Purkinje cell (primary cell): Measurements from ENCODE around the gene CFAP97D2. TPM values are rescaled to one million over a fixed set of nuclear protein-coding genes. Genes with fewer than 3 reads are reported as not detected.

Experiments used
- polyA plus RNA-seq: library from polyadenylated mRNA; unstranded; fragments of >200 nt; fragmentation: Nextera tagmentation; gene quantifications from 2 replicates; pipeline ENCODE4 v1.2.1, GENCODE V29; 2014

Gene CFAP97D2
- polyA plus RNA-seq = not detected in 2 replicates

DNA sequence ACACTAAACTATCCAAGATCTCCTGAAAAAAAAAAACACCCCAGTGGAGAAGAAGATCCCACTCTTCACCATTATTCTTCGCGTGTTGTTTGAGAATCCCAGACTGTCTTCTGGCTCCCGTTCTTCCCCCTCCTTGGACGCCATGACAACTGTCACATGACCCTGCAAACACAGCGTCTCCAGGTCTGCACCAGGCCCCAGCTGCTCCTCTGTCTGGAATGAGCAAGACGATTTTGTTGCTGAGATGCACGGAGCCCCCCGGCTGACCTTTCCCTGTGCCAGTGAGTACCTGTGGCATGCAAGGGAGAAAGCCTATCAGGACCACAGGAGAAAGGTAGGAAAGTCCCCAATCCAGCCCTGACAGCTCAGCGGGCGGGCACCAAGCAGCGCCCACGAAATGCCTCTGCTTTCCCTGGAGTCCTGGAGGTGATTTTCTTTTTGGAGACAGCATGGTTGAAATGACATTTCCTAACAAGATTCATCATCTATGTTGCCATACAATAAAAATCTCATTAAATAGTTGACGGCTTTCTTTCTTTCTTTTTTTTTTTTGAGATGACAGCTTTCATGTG, at the start of gene CFAP97D2:
Gene CFAP97D2 (plus strand): TSS at position 171 of the 572 bp plus-strand sequence. CDS start 74 bp downstream, at position 245.

DNA sequence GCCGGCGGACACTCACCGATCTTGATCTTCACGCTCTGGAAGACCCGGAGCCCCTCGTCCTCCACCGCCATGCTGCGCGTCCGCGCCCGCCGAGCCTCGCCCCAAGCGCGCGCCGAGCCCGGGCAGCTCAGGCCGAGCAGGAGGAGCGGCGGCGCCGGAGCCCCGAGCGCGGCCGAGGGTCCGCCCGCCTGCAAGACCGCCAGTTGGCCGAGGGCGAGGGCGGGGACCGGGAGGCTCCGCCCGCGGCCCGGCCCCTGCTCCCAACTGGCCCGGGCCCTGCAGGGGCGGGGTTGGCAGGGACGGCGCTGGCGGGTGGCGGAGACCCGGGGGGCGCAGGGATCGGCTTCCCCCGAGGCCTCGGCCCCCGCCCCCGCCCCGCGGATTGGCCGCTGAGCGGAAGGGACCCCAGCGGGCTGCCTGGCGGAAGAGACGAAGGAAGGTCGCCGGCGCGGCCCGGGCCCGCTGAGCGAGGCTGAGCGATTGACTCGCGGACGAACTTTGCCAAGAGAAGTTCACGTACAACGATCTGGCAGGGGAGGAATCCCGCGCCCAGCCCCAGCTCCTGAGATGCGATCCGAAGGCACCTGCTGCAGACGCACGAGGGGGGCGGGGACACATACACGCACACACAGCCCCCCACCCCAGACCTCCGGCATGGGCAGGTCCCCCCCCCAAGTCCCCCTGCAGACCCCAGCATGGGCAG, 46.5 kb upstream of the CFAP97D2 start, which contains the start of gene RASA3:
Gene RASA3 (minus strand): TSS at position 205 of the 703 bp plus-strand sequence. CDS start 134 bp downstream, at position 71.

DNA sequence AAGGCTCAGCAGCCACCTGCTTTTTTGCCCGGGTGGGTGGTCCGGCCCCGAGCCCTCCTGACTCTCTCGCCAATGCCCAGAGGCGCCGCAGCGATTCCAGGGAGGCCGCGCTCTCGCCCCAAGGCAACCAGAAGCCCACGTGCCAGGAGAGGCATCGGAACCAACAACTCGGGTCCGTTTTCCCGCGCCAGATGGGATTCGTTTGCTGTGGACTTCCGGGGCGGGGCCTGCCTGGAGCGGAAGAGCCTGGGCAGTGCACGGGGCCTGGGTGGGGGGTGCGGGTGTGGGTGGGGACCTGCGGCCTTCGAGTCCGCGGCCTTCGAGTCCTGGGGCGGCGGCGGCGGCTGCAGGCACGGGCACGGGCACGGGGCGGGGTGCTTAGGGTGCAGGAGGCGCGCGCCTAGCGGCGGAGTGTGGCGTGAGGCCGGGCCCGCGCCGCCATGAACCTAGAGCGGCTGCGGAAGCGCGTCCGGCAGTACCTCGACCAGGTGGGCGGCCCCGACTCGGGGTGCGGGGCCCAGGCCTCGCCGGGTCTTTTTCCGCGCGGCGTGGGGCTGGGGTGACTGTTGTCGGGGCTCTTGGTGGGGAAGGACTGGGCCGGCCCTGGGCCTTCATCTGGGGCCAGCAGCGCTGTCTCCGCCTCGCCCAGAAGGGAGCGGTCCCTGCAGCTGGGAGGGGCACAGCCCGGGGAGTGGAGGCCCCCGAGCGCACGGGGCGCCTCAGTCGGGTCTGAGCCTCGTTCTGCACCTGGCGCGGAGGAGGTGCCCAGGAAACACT, 55.8 kb downstream of the CFAP97D2 start, which contains the start of gene CDC16:
Gene CDC16 (plus strand): TSS at position 253 of the 777 bp plus-strand sequence. CDS start 188 bp downstream, at position 441.

Other genes starting within 250 kb of the CFAP97D2 start
- gene C13orf46, start 205.2 kb upstream of the CFAP97D2 start, polyA plus RNA-seq = not detected in 2 replicates
- gene RASA3, start 46.6 kb upstream of the CFAP97D2 start, polyA plus RNA-seq = 0.40 and 0.52 TPM in 2 replicates
- gene CDC16, start 55.6 kb downstream of the CFAP97D2 start, polyA plus RNA-seq = 52.4 and 60.8 TPM in 2 replicates
- 18.5 and 35.4 TPM in 2 replicates for gene UPF3A, start 102.3 kb downstream of the CFAP97D2 start, polyA plus RNA-seq
- gene CHAMP1, start 135.2 kb downstream of the CFAP97D2 start, polyA plus RNA-seq = 5.0 and 5.7 TPM in 2 replicates